Measurements from ENCODE around the gene SPEF2.

DNA sequence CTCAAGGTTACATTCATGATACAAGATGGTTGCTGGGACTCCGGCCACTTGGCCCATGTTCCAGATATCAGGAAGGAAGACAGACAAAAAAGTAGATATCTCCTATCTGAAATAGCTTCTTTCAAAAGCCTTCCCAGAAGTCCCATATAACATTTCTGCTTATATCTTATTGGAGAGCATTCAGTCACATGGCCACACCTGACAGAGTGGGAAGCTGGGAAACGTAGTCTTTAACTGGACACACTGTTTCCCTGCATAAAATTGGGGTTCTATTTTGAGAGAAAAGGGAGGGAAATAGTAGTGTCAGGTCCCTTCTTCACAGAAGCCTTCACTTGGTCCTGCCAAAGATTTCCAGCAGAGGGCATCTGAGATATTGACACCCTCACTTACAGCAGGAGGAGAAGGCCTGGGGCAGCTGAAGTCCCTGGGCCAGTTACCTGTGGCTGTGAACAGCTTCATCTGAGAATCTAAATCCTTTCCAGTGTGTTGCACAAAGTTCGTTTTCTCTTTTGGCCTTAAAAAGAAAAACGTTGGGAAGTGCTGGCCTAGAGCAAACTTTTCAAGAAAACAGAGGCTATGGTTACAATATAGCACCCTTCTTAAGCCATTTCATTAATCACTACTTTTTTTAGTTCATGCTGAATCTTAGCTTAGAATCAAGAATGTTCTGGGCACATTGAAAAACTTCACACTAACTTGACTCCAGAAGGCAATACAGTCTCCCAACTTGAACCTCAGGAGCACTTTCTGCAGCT, 33.5 kb downstream of the SPEF2 start:
- TF ChIP-seq POLR2A (IDR thresholded peaks at IDR 0.05): no peak
- TF ChIP-seq, protein P1, sequence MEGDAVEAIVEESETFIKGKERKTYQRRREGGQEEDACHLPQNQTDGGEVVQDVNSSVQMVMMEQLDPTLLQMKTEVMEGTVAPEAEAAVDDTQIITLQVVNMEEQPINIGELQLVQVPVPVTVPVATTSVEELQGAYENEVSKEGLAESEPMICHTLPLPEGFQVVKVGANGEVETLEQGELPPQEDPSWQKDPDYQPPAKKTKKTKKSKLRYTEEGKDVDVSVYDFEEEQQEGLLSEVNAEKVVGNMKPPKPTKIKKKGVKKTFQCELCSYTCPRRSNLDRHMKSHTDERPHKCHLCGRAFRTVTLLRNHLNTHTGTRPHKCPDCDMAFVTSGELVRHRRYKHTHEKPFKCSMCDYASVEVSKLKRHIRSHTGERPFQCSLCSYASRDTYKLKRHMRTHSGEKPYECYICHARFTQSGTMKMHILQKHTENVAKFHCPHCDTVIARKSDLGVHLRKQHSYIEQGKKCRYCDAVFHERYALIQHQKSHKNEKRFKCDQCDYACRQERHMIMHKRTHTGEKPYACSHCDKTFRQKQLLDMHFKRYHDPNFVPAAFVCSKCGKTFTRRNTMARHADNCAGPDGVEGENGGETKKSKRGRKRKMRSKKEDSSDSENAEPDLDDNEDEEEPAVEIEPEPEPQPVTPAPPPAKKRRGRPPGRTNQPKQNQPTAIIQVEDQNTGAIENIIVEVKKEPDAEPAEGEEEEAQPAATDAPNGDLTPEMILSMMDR (IDR thresholded peaks at IDR 0.05): peak in 3 of 7 experiments; percentile 20 to 25 (median 22)
- TF ChIP-seq POLR2AphosphoS5 (IDR thresholded peaks at IDR 0.05): no peak
